ENCODE results near the gene PRKAA2.

GRCh38 chr1:56671085-56671484 lies 26.0 kb downstream of the PRKAA2 start:
- no peak for TF ChIP-seq MAX (IDR thresholded peaks at IDR 0.05)
- TF ChIP-seq CEBPB (IDR thresholded peaks at IDR 0.05): no peak
- no peak for TF ChIP-seq EGR1 (IDR thresholded peaks at IDR 0.05)
- no peak for TF ChIP-seq CREB1 (IDR thresholded peaks at IDR 0.05; ENCODE audit: low read depth)
- TF ChIP-seq EP300 (IDR thresholded peaks at IDR 0.05; ENCODE audit: borderline replicate concordance): no peak
- no peak for TF ChIP-seq RAD21 (IDR thresholded peaks at IDR 0.05; ENCODE audit: low read depth)

Data from Ishikawa (cell line).